G401.6 (cell line): ENCODE measurements around the gene FLT3.
A peak's percentile ranks its signal among the peaks of the same experiment; 100 is the strongest.
"Not testable (repeated sequence)": the region's sequence is repeated elsewhere in the genome, so short reads cannot be mapped to it uniquely, and the experiment has no call there.

Source experiments
- FAIRE-seq: peaks from 2 replicates; lab custom pipeline; 2012; peaks lifted over from hg19 to GRCh38; lab: Jason Lieb, UNC

Gene FLT3

DNA sequence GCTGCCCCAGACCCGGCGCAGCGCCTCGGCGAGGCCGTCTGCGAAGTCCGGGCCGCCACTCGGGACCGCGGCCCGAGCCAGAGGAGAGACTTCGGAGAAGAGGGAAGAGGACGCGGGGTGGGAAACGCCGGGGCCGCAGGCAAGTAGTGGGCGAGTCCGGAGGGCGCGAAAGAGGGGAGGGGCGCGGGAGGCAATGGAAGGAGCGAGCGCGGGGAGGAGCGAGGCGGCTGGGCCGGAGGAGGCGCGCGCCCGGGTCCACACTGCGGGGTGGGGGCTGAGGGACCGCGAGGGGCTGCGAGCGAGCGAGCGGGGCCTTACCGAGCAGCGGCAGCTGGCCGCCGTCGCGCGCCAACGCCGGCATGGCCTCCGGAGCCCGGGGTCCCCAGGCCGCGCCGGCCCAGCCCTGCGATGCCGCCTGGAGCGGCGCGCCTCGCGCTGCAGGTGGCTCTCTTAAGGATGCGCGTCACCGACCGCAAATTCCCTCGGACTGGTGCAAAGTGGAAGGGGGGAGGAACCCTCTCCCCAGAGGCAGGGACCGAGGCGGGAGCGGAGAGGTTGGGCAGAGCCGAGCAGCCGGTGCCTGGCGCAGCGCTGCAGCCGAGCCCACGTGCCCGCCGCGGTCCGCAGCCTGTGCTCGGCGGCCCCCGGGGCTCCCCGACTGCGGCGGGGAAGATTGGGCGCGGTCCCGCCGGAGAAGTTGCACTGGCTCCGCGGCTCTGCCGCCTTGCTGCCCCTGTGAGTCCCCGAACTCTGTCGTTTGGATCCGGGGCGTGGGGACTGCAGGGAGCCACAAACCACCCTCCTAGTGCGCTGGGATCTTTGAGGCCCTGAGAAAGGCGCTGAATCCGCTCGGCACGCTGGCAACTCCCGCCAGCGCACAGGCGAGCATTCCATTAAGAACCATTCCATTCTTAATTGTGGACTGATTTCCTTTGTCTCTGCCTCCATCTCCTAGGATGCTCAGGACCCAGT, at the start of gene FLT3:
TSS of gene FLT3 (minus strand) at position 427 of the 972 bp plus-strand sequence. CDS start at position 361, 66 bp downstream.
- FAIRE-seq = no peak

DNA sequence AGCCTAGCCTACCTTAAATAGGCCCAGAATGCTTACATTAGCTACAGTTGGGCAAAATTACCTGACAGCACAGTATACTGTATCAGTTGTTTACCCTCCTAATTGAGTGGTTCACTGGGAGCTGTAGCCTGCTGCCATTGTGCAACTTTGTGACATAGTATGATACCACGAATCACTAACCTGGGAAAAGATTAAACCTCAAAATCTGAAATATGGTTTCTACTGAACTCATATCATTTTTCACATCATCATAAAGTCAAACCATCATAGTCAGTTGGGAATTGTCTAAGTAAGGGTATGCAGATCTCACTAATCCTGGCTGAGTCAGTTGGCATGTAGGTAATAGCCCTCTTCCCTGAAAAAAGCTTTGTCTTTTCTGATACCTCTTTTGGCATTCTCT, 47.1 kb upstream of the FLT3 start:
- FAIRE-seq = no peak

DNA sequence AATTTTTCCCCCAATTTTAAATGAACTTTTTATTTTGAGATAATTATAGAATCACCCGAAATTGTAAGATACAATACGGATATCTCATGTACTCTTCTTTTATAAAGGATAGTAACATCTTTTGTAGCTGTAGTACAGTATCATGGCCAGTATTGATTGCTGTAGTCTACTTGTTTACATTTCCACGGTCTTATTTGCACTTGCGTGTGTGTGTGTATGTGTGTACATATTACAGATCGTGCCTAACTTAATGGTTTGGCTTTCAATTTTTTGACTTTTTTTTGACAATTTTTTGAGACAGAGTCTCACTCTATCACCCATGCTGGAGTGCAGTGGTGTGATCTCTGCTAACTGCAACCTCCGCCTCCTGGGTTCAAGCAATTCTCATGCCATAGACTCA, 44.7 kb upstream of the FLT3 start:
- no peak for FAIRE-seq

GRCh38 chr13:28141542-28141941, 41.2 kb upstream of the FLT3 start:
- FAIRE-seq = not testable (repeated sequence)

DNA sequence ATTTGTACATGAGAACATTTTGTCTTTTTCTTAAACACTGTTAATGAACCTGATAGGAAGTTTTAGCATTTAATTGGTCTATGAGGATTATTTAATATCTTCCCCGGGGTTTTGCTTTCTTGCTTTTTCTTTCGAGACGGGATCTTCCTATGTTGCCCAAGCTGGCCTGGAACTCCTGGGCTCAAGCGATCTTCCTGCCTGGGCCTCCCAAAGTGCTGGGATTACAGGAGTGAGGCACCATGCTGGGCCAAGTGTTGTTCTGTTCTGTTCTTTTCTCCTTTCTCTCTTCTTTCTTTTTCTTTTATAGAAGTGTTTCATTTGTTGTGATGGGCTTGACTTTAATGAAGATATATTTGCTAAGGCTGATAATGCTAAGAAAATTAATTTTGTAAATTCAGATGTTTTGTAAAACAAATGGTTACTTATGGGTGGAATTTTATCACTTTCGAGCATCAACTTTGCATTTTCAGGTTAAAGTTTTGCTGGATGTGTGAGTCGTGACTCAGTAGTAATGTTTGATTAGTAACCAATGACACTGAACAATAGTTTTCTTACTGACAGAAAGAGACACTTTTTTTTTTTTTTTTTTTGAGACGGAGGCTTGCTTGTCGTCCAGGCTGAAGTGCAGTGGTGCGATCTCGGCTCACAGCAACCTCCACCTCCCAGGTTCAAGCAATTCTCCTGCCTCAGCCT, 40.2 kb upstream of the FLT3 start:
- FAIRE-seq = no peak

GRCh38 chr13:28138756-28139470, 38.5 kb upstream of the FLT3 start:
- FAIRE-seq = no peak

DNA sequence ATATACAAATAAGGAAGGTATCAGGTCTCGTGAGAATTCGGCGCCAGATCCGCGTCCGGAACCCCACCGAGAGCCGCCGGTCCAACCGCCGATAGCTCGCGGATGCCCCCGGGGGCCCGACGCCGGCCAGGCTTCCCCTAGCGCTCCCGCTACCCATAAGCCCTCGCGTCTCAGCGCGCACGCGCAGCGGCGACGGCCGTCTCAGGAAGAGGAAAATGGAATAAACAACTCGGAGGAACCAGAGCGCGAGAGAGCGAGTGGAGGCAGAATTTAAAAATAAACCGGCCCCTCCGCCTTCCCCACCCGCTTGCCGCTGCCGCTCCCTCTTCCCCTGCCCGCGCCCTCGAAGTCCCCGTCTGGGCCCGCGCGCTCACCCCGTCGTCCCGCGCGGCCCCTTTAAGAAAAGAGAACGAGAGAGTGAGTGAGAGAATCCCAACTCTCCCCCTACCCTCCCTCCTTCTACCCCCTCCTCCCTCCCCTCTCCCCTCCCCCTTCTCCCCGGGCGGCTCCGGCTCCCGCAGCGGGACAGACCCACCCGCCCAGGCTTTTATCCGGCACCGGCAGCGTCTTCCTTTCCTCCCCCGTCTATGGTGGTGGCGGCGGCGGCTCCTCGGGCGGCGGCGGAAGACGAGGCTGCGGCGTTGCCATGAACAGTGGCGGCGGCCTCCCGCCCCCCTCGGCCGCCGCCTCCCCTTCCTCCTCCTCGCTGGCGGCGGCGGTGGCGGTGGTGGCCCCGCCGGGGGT, 37.8 kb upstream of the FLT3 start, which contains the start of gene PAN3:
TSS of gene PAN3 (plus strand) at position 534 of the 744 bp plus-strand sequence. CDS start at position 647, 113 bp downstream.
- peak; percentile 45 for FAIRE-seq

DNA sequence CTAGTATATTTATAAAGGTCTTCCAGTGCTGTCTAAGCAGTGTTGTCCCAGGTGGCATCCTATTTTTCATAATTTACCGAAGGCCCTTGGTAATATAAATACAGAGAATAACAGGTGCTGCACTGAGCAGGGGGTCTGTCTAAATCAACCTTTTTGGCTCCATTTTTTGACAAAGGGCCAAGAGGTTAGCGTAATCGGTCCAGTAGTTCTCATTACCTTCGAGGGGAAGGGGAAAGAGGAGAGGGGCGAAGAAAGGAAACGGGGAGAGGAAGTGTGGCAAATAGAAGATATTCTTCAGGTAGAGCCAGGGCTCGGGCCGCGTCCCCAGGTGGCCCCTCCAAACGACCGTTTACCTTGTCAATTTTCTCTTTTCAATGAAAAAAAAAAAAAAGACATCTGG, 37.2 kb upstream of the FLT3 start:
- FAIRE-seq = no peak

GRCh38 chr13:28136916-28137315, 36.5 kb upstream of the FLT3 start:
- FAIRE-seq = no peak

- no peak for FAIRE-seq
Observed at GRCh38 chr13:28131646-28132045, 31.3 kb upstream of the FLT3 start.

DNA sequence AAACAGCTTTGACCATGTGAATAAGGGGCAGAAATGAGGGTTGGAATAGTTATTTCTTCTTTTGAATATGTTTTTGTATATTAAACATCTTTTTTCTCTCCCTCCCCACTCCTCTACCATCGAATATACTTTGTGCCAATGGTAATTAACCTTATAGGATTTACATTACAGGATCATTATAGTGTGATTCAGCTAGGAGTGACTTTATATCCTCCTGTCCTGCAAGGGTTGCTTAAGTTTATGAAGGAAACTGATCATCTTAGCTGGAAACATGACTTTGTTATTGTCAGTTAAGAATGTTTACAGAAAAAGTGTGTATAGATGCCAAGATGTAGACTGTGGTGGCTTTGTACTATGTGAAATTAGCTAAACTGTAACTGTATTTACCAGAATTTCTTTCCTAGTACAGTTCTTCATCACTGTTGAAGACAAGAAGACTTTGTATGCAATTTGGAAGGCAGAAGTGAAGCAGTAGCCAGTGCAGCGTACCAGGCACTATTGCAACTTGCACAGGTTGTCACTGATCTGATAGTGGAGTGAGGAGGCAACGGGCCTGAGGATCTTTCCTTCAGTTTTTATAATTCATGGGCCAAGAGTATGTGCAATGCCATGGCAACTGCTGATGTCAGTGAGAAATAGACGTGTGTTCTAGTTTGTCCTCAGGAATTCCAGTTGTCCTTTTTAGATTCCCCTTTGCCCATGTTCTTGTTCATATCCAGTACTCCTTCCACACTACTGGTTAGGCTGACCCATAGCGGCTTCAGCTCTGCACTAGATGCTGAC, 29.7 kb upstream of the FLT3 start:
- FAIRE-seq = no peak

DNA sequence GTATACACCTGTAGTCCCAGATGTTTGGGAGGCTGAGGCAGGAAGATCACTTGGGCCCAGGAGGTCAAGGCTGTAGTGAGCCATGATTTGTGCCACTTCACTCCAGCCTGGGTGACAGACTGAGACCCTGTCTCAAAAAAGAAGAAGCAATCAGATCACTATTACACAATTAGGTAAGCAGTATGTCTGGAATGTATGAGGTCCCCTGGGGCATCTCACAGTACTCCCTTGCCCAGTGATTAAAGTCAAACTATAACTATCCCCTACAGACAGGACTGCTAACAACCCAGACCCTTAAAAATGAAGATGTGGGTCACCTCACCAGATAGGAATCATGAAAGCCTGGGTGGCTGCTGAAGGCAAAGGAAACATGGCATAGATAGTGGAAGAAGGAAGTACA, 28.6 kb upstream of the FLT3 start:
- FAIRE-seq = no peak

DNA sequence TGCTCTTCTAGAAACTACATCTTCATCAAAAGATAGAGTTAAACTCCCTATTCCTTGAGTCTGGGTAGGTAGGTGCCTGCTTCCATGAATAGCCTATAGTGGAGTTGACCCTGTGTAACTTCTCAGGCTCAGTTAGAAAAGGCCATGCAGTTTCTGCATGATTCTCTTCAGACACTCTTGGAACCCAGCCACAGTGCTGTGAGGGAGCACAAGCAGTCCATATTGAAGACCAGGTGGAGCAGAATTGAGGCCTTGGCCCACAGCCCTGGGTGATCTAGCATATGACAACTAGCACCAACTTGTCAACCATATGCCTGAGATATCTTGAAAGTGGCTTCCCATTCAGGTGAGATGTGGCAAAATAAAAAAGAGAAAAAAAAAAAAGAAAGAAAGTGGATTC, 27.7 kb upstream of the FLT3 start:
- no peak for FAIRE-seq

DNA sequence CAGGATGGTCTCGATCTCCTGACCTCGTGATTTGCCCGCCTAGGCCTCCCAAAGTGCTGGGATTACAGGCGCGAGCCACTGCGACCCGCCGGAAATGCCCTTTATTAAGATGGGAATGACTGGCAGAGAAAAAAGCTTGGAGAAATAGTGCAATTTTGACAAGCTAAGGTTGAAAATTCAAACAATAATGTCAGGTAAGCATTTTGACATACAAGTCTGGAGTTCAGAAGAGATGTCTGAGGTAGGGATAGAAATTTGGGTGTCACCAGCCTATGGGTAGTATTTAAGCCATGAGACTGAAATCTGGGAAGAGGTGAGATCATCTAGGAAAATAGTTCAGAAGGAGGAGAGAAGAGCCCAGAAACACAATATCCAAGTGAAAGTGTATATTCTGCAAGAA, 20.8 kb upstream of the FLT3 start:
- no peak for FAIRE-seq

DNA sequence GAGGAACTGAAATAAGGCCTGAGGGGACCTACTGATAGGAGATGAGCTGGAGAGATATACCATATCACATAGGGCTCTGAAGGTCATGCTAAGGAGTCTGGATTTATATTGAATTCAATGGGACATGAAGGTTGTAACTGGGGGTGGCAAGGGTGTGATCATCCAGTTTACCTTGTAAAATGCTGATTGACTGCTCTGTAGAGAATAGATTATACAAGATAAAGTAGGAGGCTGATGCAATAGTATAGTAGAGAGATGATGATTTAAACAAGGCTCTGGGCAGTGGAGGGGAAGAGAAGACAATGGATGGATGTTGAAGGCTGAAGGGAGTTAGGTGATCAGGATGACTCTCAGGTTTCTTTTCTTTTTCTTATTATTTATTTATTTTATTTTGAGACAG, 19.9 kb upstream of the FLT3 start:
- no peak for FAIRE-seq

DNA sequence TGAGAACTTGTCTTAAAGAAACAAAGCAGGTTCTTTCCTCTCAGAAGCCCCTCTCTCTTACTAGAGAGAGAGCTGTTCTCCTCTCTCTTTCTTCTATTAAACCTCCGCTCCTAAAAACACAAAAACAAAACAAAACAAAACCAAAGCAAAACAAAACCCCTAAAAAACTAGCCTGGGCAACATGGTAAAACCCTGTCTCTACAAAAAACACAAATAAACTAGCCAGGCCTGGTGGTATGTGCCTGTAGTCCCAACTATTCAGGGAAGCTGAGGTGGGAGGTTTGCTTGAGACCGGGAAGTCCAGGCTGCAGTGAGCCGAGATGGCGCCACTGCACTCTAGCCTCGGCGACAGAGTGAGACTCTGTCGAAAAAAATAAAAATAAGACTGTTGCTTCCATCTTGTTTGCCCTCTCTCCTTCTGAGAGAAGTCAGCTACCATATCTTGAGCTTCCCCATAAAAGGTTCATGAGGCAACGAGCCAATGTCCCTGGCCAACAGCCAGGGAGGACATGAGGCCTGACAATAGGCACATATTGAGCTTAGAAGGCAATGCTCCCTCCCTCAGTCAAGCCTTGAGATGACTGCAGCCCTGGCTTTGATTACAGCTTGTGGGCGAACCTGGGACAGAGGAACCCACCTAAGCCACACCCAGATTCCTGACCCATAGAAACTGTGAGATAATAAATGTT, 17.5 kb upstream of the FLT3 start:
- no peak for FAIRE-seq

DNA sequence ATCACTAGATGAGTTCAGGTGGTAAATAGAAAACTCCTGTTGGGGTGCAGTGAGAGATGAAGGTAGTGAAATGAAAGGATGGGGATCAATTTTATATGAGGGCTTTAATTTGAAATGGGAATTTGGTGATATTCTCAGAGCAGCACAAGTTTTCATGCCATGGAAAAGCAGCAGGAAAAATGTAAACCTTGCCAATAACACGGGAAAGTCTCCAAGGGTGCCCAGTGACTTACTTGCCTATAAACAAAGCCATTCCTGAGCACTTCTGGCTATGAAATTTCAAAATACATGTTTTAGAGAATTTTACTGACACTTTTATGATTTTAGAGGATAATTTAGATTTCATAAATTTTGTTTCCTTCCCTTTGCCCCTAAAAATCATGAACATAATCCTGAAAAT, 16.4 kb upstream of the FLT3 start:
- no peak for FAIRE-seq

- FAIRE-seq = no peak
Observed at GRCh38 chr13:28110414-28110813, 10.0 kb upstream of the FLT3 start.

DNA sequence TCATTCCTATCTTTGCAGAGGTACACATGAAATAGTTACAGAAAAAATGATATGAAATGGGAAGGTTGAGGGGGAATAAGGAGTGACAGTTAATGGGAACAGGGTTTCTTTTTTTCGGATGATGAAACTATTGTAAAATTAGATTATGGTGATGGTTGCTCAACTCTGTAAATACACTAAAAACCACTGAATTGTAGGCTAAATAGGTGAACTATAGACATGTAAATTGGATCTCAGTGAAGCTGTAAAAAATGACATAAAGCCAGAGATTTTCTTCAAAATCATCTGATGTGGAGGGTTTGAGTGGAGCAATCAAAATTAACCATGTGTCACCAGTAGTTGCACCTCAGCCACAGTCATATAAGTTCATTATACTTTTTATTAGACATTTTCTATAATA, 6.6 kb upstream of the FLT3 start:
- FAIRE-seq = no peak

GRCh38 chr13:28101886-28102285, 1.5 kb upstream of the FLT3 start:
- FAIRE-seq = not testable (repeated sequence)
